T-helper 17 cell (primary cell): ENCODE results near the gene MRAS. TPM values are rescaled to one million over a fixed set of nuclear protein-coding genes. Genes with fewer than 3 reads are reported as not detected.

Experiments used
- ATAC-seq: fragments of 150-1000 bp; cut with Tn5 transposase; 2 replicates; pipeline ENCODE4 v1.10.0; 2021; ENCODE audit warnings: mild to moderate bottlenecking, moderate library complexity
- DNase-seq, 3 donors: peaks; one replicate each; pipeline versions ENCODE4 v3.0.0 to v3.0.0-alpha.2; 2020 to 2021
- H3K9me3 ChIP-seq: one replicate; pipeline ENCODE4 v1.7.0; 2013; ENCODE audit warnings: low read length, mild to moderate bottlenecking; ENCODE audit not compliant: control insufficient read depth, poor library complexity, severe bottlenecking
- H3K27ac Mint-ChIP-seq: one replicate; pipeline ENCODE4 v1.8.0; 2022; ENCODE audit warnings: mild to moderate bottlenecking, moderate library complexity, mixed read lengths
- H3K27me3 Mint-ChIP-seq: one replicate; pipeline ENCODE4 v1.8.0; 2022; ENCODE audit warnings: mixed read lengths
- H3K36me3 Mint-ChIP-seq: one replicate; pipeline ENCODE4 v1.8.0; 2022; ENCODE audit warnings: low read depth, mixed read lengths
- H3K4me1 Mint-ChIP-seq: one replicate; pipeline ENCODE4 v1.8.0; 2022; ENCODE audit warnings: mild to moderate bottlenecking, mixed read lengths
- H3K4me3 Mint-ChIP-seq: one replicate; pipeline ENCODE4 v1.8.0; 2022; ENCODE audit warnings: mild to moderate bottlenecking, moderate library complexity, mixed read lengths
- total RNA-seq, 4 donors: library from RNA in 2 of 4; stranded (reverse) in 2 of 4; gene quantifications; one replicate each; pipeline ENCODE4 v1.2.3 and lab custom pipeline; 2022 to 2026

MRAS gene
- total RNA-seq, 2 donors from 2014 or later, result 0.13 to 1.6 TPM

DNA sequence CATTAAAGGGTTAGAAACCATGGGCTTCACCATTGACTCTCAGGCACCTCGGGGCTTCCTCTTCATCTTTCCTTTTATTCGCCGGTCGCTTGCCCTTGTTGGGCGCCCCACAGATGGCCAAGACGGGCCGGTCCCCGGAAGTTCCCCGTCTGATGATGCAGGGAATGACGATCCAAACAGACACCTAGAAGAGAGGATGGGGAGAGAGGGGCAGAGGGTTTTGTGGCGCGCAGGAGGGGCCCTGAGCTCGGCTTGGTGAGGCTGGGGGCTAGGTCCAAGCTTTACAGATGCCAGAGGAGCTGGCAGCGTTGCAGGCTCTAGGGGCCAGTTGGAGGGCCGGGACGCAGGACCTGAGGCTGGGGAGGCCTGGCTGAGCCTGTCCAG is 85.5 kb downstream of the MRAS start:
- ATAC-seq, result no peak
- peaks cover 2% of the 10 kb centered on the region for H3K36me3 Mint-ChIP-seq

DNA sequence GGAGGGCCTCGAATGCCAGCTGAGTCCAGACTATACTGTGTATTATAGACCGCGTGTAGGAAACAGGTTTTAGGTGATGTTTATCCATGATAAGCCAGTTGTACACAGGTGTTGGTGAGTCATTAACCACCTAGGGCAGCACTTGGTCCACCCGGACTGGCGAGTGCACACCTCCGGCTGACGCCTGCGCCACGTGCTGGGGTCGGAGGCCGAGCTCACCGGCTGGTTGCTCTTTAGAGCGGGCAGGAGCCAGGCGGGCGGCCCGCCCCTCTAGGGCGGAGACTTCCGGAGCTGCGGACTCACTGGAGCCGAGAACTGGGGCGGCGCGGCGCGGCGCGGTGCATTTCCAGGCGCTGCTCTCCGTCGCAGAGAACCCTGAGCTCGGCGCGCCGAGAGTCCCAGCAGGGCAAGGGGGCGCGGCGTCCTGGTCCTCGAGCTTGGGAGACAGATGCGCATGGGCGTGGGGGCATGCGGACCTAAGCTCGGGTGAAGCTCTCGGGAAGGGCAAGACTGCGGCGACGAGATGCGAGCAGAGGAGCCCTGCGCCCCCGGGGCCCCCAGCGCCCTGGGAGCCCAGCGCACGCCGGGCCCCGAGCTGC is 86.0 kb downstream of the MRAS start, which contains the start of gene ESYT3:
TSS of gene ESYT3 (plus strand) at position 341 of the 599 bp plus-strand sequence. CDS start at position 524, 183 bp downstream.
- Mint-ChIP-seq H3K4me3 (peak within 1 kb of the TSS; percentile 82), H3K27ac (no peak within 1 kb of the TSS), H3K36me3 (peaks cover 2% of the 10 kb centered on the region), H3K4me1 (peaks cover 8% of the 10 kb centered on the region), H3K27me3 (peaks cover 60% of the 10 kb centered on the region)
- DNase-seq (peak in 1 of 3 donors; percentile 7), ATAC-seq (peak; percentile 81)
- H3K9me3 ChIP-seq, result no peaks in the 10 kb centered on the region

More for the DNA sequence above, 85.5 kb downstream of the MRAS start:
- Mint-ChIP-seq H3K27ac (no peak overlapping the region), H3K4me3 (peak overlapping the region; percentile 82), H3K27me3 (peaks cover 58% of the 10 kb centered on the region), H3K4me1 (peaks cover 8% of the 10 kb centered on the region)
- DNase-seq, result no peak
- H3K9me3 ChIP-seq, result no peaks in the 10 kb centered on the region

DNA sequence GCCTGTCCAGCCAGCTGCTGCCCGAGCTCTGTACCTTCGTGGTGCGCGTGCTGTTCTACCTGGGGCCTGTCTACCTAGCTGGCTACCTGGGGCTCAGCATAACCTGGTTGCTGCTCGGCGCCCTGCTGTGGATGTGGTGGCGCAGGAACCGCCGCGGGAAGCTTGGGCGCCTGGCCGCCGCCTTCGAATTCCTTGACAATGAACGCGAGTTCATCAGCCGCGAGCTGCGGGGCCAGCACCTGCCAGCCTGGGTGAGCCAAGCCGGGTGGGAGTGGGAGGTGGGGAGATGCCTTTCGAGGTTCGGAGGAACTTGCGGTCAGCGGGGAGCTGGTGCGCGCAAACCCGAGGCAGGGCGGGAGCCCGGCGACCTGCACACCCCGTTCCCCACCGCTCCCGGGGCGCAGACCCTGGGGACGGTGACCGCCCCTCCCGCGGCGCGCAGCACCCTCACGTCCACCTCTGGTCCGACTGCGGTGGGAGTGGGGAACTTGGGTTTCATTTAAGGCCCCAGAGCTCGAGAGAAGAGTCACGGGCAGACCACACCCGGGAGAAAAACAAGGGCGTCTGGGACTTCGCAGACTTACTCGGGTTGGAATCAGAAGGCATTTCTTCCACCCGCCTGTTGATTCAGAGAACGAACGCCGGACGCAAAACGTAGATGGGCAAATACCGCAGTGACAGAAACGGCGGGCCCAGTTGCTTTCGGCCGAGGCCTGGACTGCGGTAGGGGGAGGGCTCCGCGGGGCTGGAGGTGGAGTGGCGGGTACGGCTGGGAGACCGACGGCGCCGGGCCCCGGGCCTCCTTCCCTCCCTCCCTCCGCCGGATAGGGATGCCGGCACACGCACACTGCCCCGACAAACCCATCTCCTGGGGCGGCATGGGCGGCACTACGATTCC is 86.7 kb downstream of the MRAS start:
- peak; percentile 46 for ATAC-seq
- peaks cover 67% of the 10 kb centered on the region for H3K27me3 Mint-ChIP-seq
- peaks cover 2% of the 10 kb centered on the region for H3K36me3 Mint-ChIP-seq
- no peak overlapping the region for H3K27ac Mint-ChIP-seq
- no peak for DNase-seq
- peaks cover 8% of the 10 kb centered on the region for H3K4me1 Mint-ChIP-seq
- peak overlapping the region; percentile 82 for H3K4me3 Mint-ChIP-seq
- H3K9me3 ChIP-seq, result no peaks in the 10 kb centered on the region

DNA sequence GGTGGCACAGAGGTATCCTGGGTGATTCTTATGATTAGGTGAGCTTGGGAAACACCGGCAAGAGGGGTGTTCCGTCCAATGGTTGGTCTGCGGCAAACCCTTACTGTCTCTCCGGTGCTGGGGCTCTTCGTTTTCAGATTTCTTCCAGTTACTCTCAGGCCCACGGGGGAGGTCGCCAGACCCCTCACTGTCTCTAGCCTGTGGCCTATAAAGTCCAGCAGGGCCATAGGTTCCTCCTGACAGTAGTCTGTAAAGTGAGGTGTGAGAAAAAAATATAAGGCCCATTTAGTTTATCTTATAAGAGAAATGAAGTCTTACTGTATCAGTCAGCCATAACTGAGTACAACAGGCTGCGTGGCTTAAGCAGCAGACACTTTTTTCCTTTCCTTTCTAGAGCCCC is 87.5 kb downstream of the MRAS start:
- peaks cover 8% of the 10 kb centered on the region for H3K4me1 Mint-ChIP-seq
- no peaks in the 10 kb centered on the region for H3K9me3 ChIP-seq
- ATAC-seq (no peak), DNase-seq (no peak)
- H3K27ac Mint-ChIP-seq, result no peak overlapping the region
- H3K27me3 Mint-ChIP-seq, result peaks cover 69% of the 10 kb centered on the region
- peak overlapping the region; percentile 63 for H3K4me3 Mint-ChIP-seq
- peaks cover 2% of the 10 kb centered on the region for H3K36me3 Mint-ChIP-seq

DNA sequence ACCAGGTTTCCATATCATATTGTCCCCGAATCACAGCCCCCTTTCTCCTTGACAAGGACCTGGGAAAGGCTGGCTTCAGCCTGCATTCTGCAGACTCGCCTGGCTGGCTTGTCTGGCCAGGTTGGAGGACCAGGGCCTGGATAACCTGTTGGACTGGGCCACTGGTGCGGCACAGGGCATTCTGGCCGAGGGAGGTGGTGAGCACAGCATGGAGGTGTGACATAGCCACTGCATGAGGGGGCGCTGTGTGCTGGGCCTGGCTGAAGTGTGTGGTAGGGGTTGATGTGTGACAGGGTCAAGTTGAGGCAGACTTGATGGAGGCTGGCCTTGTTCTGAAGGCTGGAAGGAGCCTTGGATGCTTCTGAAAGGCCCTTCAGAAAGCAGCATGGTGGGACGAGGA is 88.9 kb downstream of the MRAS start:
- ATAC-seq (no peak), DNase-seq (no peak)
- no peak overlapping the region for H3K4me3 Mint-ChIP-seq
- no peaks in the 10 kb centered on the region for H3K9me3 ChIP-seq
- H3K36me3 Mint-ChIP-seq, result peaks cover 2% of the 10 kb centered on the region
- H3K4me1 Mint-ChIP-seq, result peaks cover 8% of the 10 kb centered on the region
- no peak overlapping the region for H3K27ac Mint-ChIP-seq
- H3K27me3 Mint-ChIP-seq, result peaks cover 60% of the 10 kb centered on the region

DNA sequence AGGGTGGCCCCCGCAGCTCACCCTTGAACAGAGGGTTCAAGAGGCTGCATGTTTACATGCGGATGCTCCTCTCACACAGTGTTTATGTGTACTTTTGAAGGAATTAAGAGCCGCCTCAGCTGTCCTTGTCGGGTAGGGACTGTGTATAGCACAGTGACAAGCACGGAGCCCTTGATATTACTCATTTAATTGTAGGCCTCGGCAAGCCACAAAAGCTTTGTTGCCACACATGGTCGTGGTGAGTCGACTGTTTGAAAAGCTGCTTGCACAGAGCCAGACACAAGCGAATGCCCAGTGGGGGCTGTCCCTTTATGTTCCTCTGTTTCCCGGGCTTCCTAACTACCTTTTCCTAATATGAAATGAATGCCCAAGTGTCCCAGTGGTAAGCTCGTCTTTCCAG is 90.5 kb downstream of the MRAS start:
- H3K27ac Mint-ChIP-seq, result no peak overlapping the region
- no peaks in the 10 kb centered on the region for H3K36me3 Mint-ChIP-seq
- DNase-seq (no peak), ATAC-seq (no peak)
- H3K4me3 Mint-ChIP-seq, result no peak overlapping the region
- peaks cover 46% of the 10 kb centered on the region for H3K27me3 Mint-ChIP-seq
- H3K4me1 Mint-ChIP-seq, result peaks cover 4% of the 10 kb centered on the region
- no peaks in the 10 kb centered on the region for H3K9me3 ChIP-seq

DNA sequence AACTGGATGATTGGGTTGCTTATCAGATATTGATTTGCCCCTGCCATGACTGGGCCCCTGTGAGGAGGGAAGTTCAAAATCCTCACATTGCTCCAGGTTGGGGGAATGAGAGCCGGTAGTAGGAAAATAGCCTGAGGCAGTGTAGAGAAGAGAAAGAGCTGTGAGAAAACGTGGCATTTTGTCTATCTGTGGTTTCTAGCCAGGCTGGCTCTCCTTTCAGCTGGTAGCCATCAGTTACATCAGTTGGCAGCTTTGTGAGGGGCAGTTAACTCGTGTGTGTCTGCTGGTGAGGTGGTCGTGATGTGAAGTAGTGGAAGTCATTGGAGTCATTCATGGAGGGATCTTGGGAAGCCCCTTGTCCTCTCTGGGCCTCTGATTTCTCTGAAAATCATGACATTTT is 91.3 kb downstream of the MRAS start:
- no peak overlapping the region for H3K27ac Mint-ChIP-seq
- H3K4me3 Mint-ChIP-seq, result no peak overlapping the region

DNA sequence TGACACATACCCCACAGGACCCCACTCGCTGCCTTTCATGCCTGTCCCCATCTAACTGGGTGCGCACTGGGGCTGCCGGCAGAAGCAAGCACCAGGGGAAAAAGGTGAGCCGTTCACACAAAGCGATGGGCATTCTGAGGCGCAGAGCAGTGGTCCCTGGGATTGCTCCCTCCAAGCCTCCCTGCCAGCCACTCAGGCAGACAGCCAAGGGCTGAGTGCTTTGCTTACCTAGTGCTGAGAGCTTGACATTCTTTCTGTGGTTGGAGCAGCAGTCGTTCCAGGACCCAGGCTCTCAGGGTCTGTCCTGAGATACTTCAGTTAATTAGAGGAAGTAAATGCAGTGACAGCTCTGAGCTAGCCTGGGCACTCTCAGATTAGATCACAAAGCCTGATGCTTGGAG is 91.7 kb downstream of the MRAS start:
- Mint-ChIP-seq H3K36me3 (no peaks in the 10 kb centered on the region), H3K27ac (no peak overlapping the region), H3K4me3 (no peak overlapping the region), H3K4me1 (peaks cover 2% of the 10 kb centered on the region), H3K27me3 (peaks cover 43% of the 10 kb centered on the region)
- no peak for ATAC-seq
- no peaks in the 10 kb centered on the region for H3K9me3 ChIP-seq
- no peak for DNase-seq

More for the DNA sequence above, 91.3 kb downstream of the MRAS start:
- H3K4me1 Mint-ChIP-seq, result peaks cover 2% of the 10 kb centered on the region
- peaks cover 43% of the 10 kb centered on the region for H3K27me3 Mint-ChIP-seq
- no peaks in the 10 kb centered on the region for H3K9me3 ChIP-seq
- no peaks in the 10 kb centered on the region for H3K36me3 Mint-ChIP-seq
- no peak for ATAC-seq
- DNase-seq, result no peak

DNA sequence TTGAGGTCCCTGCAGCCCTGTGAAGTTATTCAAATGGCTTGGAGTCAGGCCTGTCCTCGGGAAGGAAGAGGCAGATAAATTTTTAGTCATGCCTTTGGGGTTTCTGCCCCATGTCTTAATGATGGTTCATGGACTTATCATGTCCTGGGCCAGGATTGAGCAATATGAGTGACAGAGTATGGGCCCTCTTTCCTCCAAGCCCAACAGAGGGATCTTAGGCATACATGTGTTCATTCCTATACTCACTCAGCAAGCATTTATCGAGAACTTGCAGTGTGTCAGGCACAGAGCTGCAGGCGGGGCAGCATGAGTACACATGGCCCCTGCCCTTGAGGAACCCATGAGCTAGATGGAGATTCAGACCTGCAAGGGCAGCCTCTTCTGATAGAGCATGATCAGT is 92.2 kb downstream of the MRAS start:
- Mint-ChIP-seq H3K27ac (no peak overlapping the region), H3K4me3 (no peak overlapping the region), H3K27me3 (peaks cover 46% of the 10 kb centered on the region), H3K4me1 (peaks cover 2% of the 10 kb centered on the region), H3K36me3 (no peaks in the 10 kb centered on the region)
- H3K9me3 ChIP-seq, result no peaks in the 10 kb centered on the region
- DNase-seq (no peak), ATAC-seq (no peak)

DNA sequence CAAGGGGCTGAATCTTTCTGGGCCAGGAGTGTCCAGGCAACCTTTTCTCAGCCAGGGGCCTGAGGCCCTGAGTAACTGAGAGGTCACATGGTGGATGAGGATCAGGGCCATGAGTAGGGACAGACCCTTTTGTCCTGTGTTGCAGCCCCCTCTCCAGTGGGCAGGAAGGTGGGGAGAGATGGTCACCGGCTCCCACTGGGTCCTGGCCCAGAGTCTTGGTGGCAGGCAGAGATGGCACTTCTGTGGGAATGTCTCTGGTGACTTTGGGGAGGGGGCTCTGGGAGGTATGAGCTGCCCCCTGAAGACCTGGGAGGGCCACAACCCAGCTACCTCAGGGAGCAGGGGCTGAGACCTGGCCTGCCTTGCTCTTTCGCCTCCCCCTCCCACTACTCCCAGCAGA is 92.9 kb downstream of the MRAS start:
- H3K4me1 Mint-ChIP-seq, result peaks cover under 1% of the 10 kb centered on the region
- no peaks in the 10 kb centered on the region for H3K36me3 Mint-ChIP-seq
- DNase-seq, result no peak
- no peaks in the 10 kb centered on the region for H3K9me3 ChIP-seq
- H3K27me3 Mint-ChIP-seq, result peaks cover 46% of the 10 kb centered on the region
- H3K4me3 Mint-ChIP-seq, result no peak overlapping the region
- ATAC-seq, result no peak
- H3K27ac Mint-ChIP-seq, result no peak overlapping the region

DNA sequence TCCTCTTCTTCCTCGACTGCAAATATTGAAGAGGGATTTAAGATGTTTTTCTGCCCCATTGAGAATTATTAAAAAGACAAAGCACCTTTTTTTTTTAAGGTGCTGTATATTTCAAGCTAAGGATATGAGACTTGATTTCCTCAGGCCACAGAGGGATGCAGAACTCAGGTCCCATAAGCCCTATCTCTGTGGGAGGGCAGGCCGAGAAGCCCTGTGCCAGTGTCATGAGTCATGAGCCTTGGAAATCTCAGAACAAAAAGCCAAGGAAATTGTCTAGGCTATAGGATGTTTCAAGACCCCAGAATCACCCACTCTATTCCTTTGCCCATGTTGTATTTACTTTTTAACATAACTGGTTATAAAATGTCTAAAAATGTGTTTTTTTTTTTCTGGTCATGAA is 93.4 kb downstream of the MRAS start:
- no peak overlapping the region for H3K4me3 Mint-ChIP-seq
- DNase-seq (no peak), ATAC-seq (no peak)
- no peaks in the 10 kb centered on the region for H3K9me3 ChIP-seq
- no peaks in the 10 kb centered on the region for H3K36me3 Mint-ChIP-seq
- H3K27me3 Mint-ChIP-seq, result peaks cover 41% of the 10 kb centered on the region
- no peak overlapping the region for H3K27ac Mint-ChIP-seq
- H3K4me1 Mint-ChIP-seq, result no peaks in the 10 kb centered on the region

DNA sequence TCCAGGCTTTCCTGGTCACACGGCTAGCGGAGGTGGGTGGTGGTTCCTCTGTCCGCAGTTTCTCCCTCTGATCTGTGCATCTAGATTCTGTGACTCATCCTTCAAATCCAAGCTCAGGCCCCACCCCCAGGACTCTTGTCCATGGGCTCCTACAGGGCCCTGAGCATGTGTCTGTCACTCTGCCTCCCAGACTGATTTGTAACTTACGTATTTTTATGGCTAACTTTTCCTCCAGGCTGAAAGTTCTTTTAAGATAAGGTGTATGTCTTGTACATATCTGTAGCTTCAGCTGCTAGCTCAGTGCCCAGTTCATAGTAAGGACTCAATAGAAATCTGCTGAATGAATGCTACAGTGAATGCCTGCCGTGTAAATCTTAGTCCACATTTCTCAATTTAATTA is 94.1 kb downstream of the MRAS start:
- DNase-seq (no peak), ATAC-seq (no peak)
- H3K4me3 Mint-ChIP-seq, result no peak overlapping the region
- no peaks in the 10 kb centered on the region for H3K36me3 Mint-ChIP-seq
- H3K4me1 Mint-ChIP-seq, result no peaks in the 10 kb centered on the region
- peaks cover 34% of the 10 kb centered on the region for H3K27me3 Mint-ChIP-seq
- no peak overlapping the region for H3K27ac Mint-ChIP-seq
- no peaks in the 10 kb centered on the region for H3K9me3 ChIP-seq

DNA sequence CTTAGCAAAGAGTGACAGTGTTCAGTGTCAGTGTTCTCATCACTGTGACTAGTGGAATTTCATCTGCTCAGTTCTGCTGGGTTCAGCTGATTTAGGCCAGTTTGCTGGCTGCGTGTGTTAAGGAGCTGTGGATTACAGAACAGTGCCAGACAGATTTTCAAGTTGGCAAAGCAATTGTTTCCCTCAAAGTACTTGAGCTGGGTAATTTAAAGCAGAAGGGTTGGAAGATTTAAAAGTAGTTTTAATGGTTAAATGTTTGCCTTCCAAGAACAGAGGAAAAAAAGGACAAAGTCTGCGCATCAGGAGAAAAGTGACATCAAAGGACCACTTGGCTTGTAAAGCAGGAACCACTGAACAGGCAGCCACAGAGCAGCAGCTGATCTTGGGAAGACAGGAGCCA is 94.7 kb downstream of the MRAS start:
- ATAC-seq (no peak), DNase-seq (no peak)
- H3K9me3 ChIP-seq, result no peaks in the 10 kb centered on the region
- H3K27ac Mint-ChIP-seq, result no peak overlapping the region
- no peaks in the 10 kb centered on the region for H3K36me3 Mint-ChIP-seq
- no peaks in the 10 kb centered on the region for H3K4me1 Mint-ChIP-seq
- H3K27me3 Mint-ChIP-seq, result peaks cover 27% of the 10 kb centered on the region
- H3K4me3 Mint-ChIP-seq, result no peak overlapping the region
